Gastroesophageal sphincter (tissue), 4 donors: ENCODE data around the gene SPTA1. TPM values are rescaled to one million over a fixed set of nuclear protein-coding genes. Genes with fewer than 3 reads are reported as not detected.

Experiments used
- ATAC-seq: fragments of 150-250 bp; one replicate; pipeline ENCODE4 v1.9.1; 2016; ENCODE audit warnings: mild to moderate bottlenecking, moderate library complexity
- H3K27ac ChIP-seq, 4 donors: fragments of 200-600 bp; sonication (generic) in 3 of 4; 1 replicate in 3 of 4; 2 replicates in 1 of 4; pipeline ENCODE4 v1.5.1; 2016 to 2019
- H3K27me3 ChIP-seq: fragments of 200-600 bp; sonication (generic); one replicate; pipeline ENCODE4 v1.5.1; 2019
- H3K36me3 ChIP-seq, 2 donors: fragments of 200-600 bp; sonication (generic); one replicate each; pipeline ENCODE4 v1.5.1; 2019; ENCODE audit warnings: control low read depth in 1 of 2
- H3K4me1 ChIP-seq, 3 donors: fragments of 200-600 bp; sonication (generic); 1 replicate in 2 of 3; 2 replicates in 1 of 3; pipeline ENCODE4 v1.5.1; 2016 to 2019; ENCODE audit warnings: control low read depth in 2 of 3
- H3K4me3 ChIP-seq, 2 donors: fragments of 200-600 bp; sonication (generic); one replicate each; pipeline ENCODE4 v1.5.1; 2019; ENCODE audit warnings: mild to moderate bottlenecking in 1 of 2, moderate library complexity in 1 of 2
- H3K9me3 ChIP-seq, 3 donors: fragments of 200-600 bp; sonication (generic); one replicate each; pipeline ENCODE4 v1.5.1; 2017 to 2019; ENCODE audit warnings: control low read depth in 2 of 3
- CTCF ChIP-seq, 4 experiments: fragments of 200-600 bp in 2 of 4; fragments of 450-650 bp in 2 of 4; sonication (generic) in 1 of 4; IDR thresholded peaks; one replicate each; pipeline ENCODE4 v1.5.1; 2017 to 2019; ENCODE audit warnings: antibody characterized with exemption in 4 of 4, mild to moderate bottlenecking in 2 of 4, moderate library complexity in 2 of 4
- EP300 ChIP-seq: sonication (generic); formaldehyde crosslinking; IDR thresholded peaks from one replicate; pipeline ENCODE4 v1.6.1; 2017; ENCODE audit warnings: antibody characterized with exemption, mild to moderate bottlenecking
- POLR2A ChIP-seq, 2 donors: fragments of 450-650 bp; IDR thresholded peaks; one replicate each; pipeline ENCODE4 v1.6.1; 2017; ENCODE audit warnings: antibody characterized with exemption in 2 of 2, mild to moderate bottlenecking in 2 of 2, moderate library complexity in 1 of 2
- POLR2AphosphoS5 ChIP-seq: sonication (generic); formaldehyde crosslinking; IDR thresholded peaks from one replicate; pipeline ENCODE4 v1.6.1; 2017; ENCODE audit warnings: antibody characterized with exemption
- WGBS, 2 donors: methylation state at CpG; one replicate each; pipeline ENCODE4 v1.1.5; 2018; ENCODE audit warnings: low coverage in 1 of 2; 5-methylcytosine and 5-hydroxymethylcytosine counted together
- total RNA-seq, 4 donors: library from RNA; depleted of rRNA; stranded (reverse); fragments of >200 nt; gene quantifications; one replicate each; pipeline ENCODE4 v1.1.0, GENCODE V29; 2016

Gene SPTA1
- total RNA-seq, 4 donors from 2014 or later = 0.05 to 0.16 TPM; not detected in 2

GRCh38 chr1:158687037-158687436, 522 bp upstream of the SPTA1 start:
- H3K27me3 ChIP-seq = no peaks in the 10 kb centered on the region
- no peaks in the 10 kb centered on the region for H3K9me3 ChIP-seq
- no peak overlapping the region for H3K27ac ChIP-seq
- H3K4me1 ChIP-seq = no peaks in the 10 kb centered on the region
- no peak overlapping the region for H3K4me3 ChIP-seq
- TF ChIP-seq POLR2A (IDR thresholded peaks at IDR 0.05) (no peak), EP300 (no peak), CTCF (IDR thresholded peaks at IDR 0.05) (no peak), POLR2AphosphoS5 (no peak)
- no peaks in the 10 kb centered on the region for H3K36me3 ChIP-seq
- no peak for ATAC-seq

- no peak for ATAC-seq
- no peak overlapping the region for H3K4me3 ChIP-seq
- no peaks in the 10 kb centered on the region for H3K27me3 ChIP-seq
- no peaks in the 10 kb centered on the region for H3K36me3 ChIP-seq
- H3K27ac ChIP-seq = no peak overlapping the region
- TF ChIP-seq POLR2A (IDR thresholded peaks at IDR 0.05) = no peak
- TF ChIP-seq EP300 = no peak
- TF ChIP-seq POLR2AphosphoS5 = no peak
- TF ChIP-seq CTCF (IDR thresholded peaks at IDR 0.05) = no peak
- WGBS, 2 donors = 64 to 67% methylated on average over 7 of the region's 7 CpGs
- no peaks in the 10 kb centered on the region for H3K9me3 ChIP-seq
- H3K4me1 ChIP-seq = no peaks in the 10 kb centered on the region
These were observed 1.4 kb downstream of the SPTA1 start for GRCh38 chr1:158685085-158685484.

- H3K27me3 ChIP-seq = no peaks in the 10 kb centered on the region
- no peaks in the 10 kb centered on the region for H3K9me3 ChIP-seq
- no peak overlapping the region for H3K4me3 ChIP-seq
- 85 to 100% methylated on average over 1 of the region's 2 CpGs for WGBS, 2 donors
- TF ChIP-seq EP300 (no peak), POLR2A (IDR thresholded peaks at IDR 0.05) (no peak), POLR2AphosphoS5 (no peak), CTCF (IDR thresholded peaks at IDR 0.05) (no peak)
- no peaks in the 10 kb centered on the region for H3K4me1 ChIP-seq
- no peak for ATAC-seq
- no peak overlapping the region for H3K27ac ChIP-seq
- H3K36me3 ChIP-seq = no peaks in the 10 kb centered on the region
These were observed 4.9 kb downstream of the SPTA1 start for GRCh38 chr1:158681606-158682005.

- H3K27ac ChIP-seq = no peak overlapping the region
- H3K4me3 ChIP-seq = no peak overlapping the region
- no peaks in the 10 kb centered on the region for H3K27me3 ChIP-seq
- no peak for TF ChIP-seq POLR2A (IDR thresholded peaks at IDR 0.05)
- TF ChIP-seq POLR2AphosphoS5 = no peak
- TF ChIP-seq EP300 = no peak
- TF ChIP-seq CTCF (IDR thresholded peaks at IDR 0.05) = no peak
- no peaks in the 10 kb centered on the region for H3K9me3 ChIP-seq
- 94 to 100% methylated on average over 1 of the region's 1 CpG for WGBS, 2 donors
- no peaks in the 10 kb centered on the region for H3K4me1 ChIP-seq
- H3K36me3 ChIP-seq = no peaks in the 10 kb centered on the region
- ATAC-seq = no peak
These were observed 7.2 kb downstream of the SPTA1 start for GRCh38 chr1:158679289-158679688.

GRCh38 chr1:158675563-158676323, 10.8 kb downstream of the SPTA1 start:
- ATAC-seq = no peak
- Histone ChIP-seq H3K27me3 (no peaks in the 10 kb centered on the region), H3K36me3 (no peaks in the 10 kb centered on the region), H3K9me3 (no peaks in the 10 kb centered on the region), H3K27ac (no peak overlapping the region), H3K4me1 (no peaks in the 10 kb centered on the region), H3K4me3 (no peak overlapping the region)
- WGBS, 2 donors = 58 to 67% methylated on average over 4 of the region's 4 CpGs
- TF ChIP-seq EP300 = no peak
